Measurements from ENCODE around the gene CBX1.
"Not testable (repeated sequence)": the region's sequence is repeated elsewhere in the genome, so short reads cannot be mapped to it uniquely, and the experiment has no call there.

Gene CBX1

GRCh38 chr17:48068491-48068961 is 32.8 kb downstream of the CBX1 start:
- no peak overlapping the region for H3K18ac ChIP-seq (ENCODE audit: low read length)
- no peak overlapping the region for H3K23ac ChIP-seq (ENCODE audit: low read depth, low read length, poor library complexity)
- no peak overlapping the region for H2BK5ac ChIP-seq (ENCODE audit: low read length)
- DNase-seq (ENCODE audit: low spot score), result no peak
- no peaks in the 10 kb centered on the region for H3K79me1 ChIP-seq (ENCODE audit: low read depth, low read length)
- no peaks in the 10 kb centered on the region for H3K9me3 ChIP-seq (replicated peaks in 1 of 2; ENCODE audit: control insufficient read depth in 2 of 2, insufficient read depth in 1 of 2, low read depth in 1 of 2, low read length in 2 of 2)
- H2BK12ac ChIP-seq (ENCODE audit: low read length), result no peak overlapping the region
- H4K8ac ChIP-seq (ENCODE audit: low read depth, low read length), result no peak overlapping the region
- no peak overlapping the region for H3K4me2 ChIP-seq (ENCODE audit: insufficient read depth, low read length, poor library complexity, severe bottlenecking)
- no peak overlapping the region for H2BK15ac ChIP-seq (ENCODE audit: low read length)
- no peak overlapping the region for H4K91ac ChIP-seq (ENCODE audit: low read depth, low read length, poor library complexity)
- no CpG with 5 or more reads among the region's 3 CpGs for WGBS, 2 donors (ENCODE audit: extremely low coverage in 2 of 2, insufficient read length in 2 of 2, insufficient replicate concordance in 1 of 2)
- no peak overlapping the region for H2AFZ ChIP-seq (ENCODE audit: low read length)
- H3K36me3 ChIP-seq (replicated peaks in 1 of 2; ENCODE audit: control insufficient read depth in 2 of 2, insufficient read depth in 2 of 2, low read length in 2 of 2), result peaks cover 39 to 89% of the 10 kb centered on the region in 2 donors
- H3K9ac ChIP-seq (ENCODE audit: low read depth, low read length, poor library complexity), result no peak overlapping the region
- no peak overlapping the region for H3K27ac ChIP-seq (replicated peaks; ENCODE audit: low read length)
- H3K27me3 ChIP-seq (ENCODE audit: control insufficient read depth in 3 of 3, insufficient read depth in 3 of 3, low read depth in 1 of 3, low read length in 3 of 3), result no peaks in the 10 kb centered on the region
- no peak overlapping the region for H3K4ac ChIP-seq (ENCODE audit: low read length)
- H2BK120ac ChIP-seq (ENCODE audit: low read depth, low read length), result no peak overlapping the region
- no peaks in the 10 kb centered on the region for H3K4me1 ChIP-seq (ENCODE audit: control insufficient read depth in 2 of 2, insufficient read depth in 1 of 2, low read depth in 1 of 2, low read length in 2 of 2)
- H2AK5ac ChIP-seq (ENCODE audit: low read depth, low read length), result no peak overlapping the region
- no peak overlapping the region for H3K4me3 ChIP-seq (ENCODE audit: low read length in 2 of 2)
- no peak overlapping the region for H3K14ac ChIP-seq (ENCODE audit: low read length)

GRCh38 chr17:48067808-48068207 is 33.5 kb downstream of the CBX1 start:
- not testable (repeated sequence) for H2BK15ac ChIP-seq (ENCODE audit: low read length); H3K27me3 ChIP-seq (ENCODE audit: control insufficient read depth in 3 of 3, insufficient read depth in 3 of 3, low read depth in 1 of 3, low read length in 3 of 3); DNase-seq (ENCODE audit: low spot score); H3K4me3 ChIP-seq (ENCODE audit: low read length in 2 of 2); H3K18ac ChIP-seq (ENCODE audit: low read length); H2AK5ac ChIP-seq (ENCODE audit: low read depth, low read length); H3K79me1 ChIP-seq (ENCODE audit: low read depth, low read length); H3K14ac ChIP-seq (ENCODE audit: low read length); H4K91ac ChIP-seq (ENCODE audit: low read depth, low read length, poor library complexity); H3K27ac ChIP-seq (replicated peaks; ENCODE audit: low read length); H3K4me1 ChIP-seq (ENCODE audit: control insufficient read depth in 2 of 2, insufficient read depth in 1 of 2, low read depth in 1 of 2, low read length in 2 of 2); H3K23ac ChIP-seq (ENCODE audit: low read depth, low read length, poor library complexity); H3K4ac ChIP-seq (ENCODE audit: low read length); H3K9me3 ChIP-seq (replicated peaks in 1 of 2; ENCODE audit: control insufficient read depth in 2 of 2, insufficient read depth in 1 of 2, low read depth in 1 of 2, low read length in 2 of 2); H2BK120ac ChIP-seq (ENCODE audit: low read depth, low read length); H4K8ac ChIP-seq (ENCODE audit: low read depth, low read length); H2BK12ac ChIP-seq (ENCODE audit: low read length); H3K4me2 ChIP-seq (ENCODE audit: insufficient read depth, low read length, poor library complexity, severe bottlenecking); H3K9ac ChIP-seq (ENCODE audit: low read depth, low read length, poor library complexity); H2BK5ac ChIP-seq (ENCODE audit: low read length); H2AFZ ChIP-seq (ENCODE audit: low read length)
- no CpG with 5 or more reads among the region's 2 CpGs for WGBS, 2 donors (ENCODE audit: extremely low coverage in 2 of 2, insufficient read length in 2 of 2, insufficient replicate concordance in 1 of 2)
- H3K36me3 ChIP-seq (replicated peaks in 1 of 2; ENCODE audit: control insufficient read depth in 2 of 2, insufficient read depth in 2 of 2, low read length in 2 of 2), result peaks cover 38 to 89% of the 10 kb centered on the region in 2 donors

- Histone ChIP-seq H3K23ac (ENCODE audit: low read depth, low read length, poor library complexity) (no peak overlapping the region), H2BK15ac (ENCODE audit: low read length) (no peak overlapping the region), H3K4me3 (ENCODE audit: low read length in 2 of 2) (no peak overlapping the region), H3K9ac (ENCODE audit: low read depth, low read length, poor library complexity) (no peak overlapping the region), H3K4ac (ENCODE audit: low read length) (no peak overlapping the region), H2AK5ac (ENCODE audit: low read depth, low read length) (no peak overlapping the region), H3K79me1 (ENCODE audit: low read depth, low read length) (no peaks in the 10 kb centered on the region), H2BK5ac (ENCODE audit: low read length) (no peak overlapping the region), H4K8ac (ENCODE audit: low read depth, low read length) (no peak overlapping the region), H2BK120ac (ENCODE audit: low read depth, low read length) (no peak overlapping the region), H3K27ac (replicated peaks; ENCODE audit: low read length) (no peak overlapping the region), H3K18ac (ENCODE audit: low read length) (no peak overlapping the region), H2BK12ac (ENCODE audit: low read length) (no peak overlapping the region), H3K27me3 (ENCODE audit: control insufficient read depth in 3 of 3, insufficient read depth in 3 of 3, low read depth in 1 of 3, low read length in 3 of 3) (no peaks in the 10 kb centered on the region), H4K91ac (ENCODE audit: low read depth, low read length, poor library complexity) (no peak overlapping the region), H3K4me1 (ENCODE audit: control insufficient read depth in 2 of 2, insufficient read depth in 1 of 2, low read depth in 1 of 2, low read length in 2 of 2) (no peaks in the 10 kb centered on the region), H2AFZ (ENCODE audit: low read length) (no peak overlapping the region), H3K4me2 (ENCODE audit: insufficient read depth, low read length, poor library complexity, severe bottlenecking) (no peak overlapping the region), H3K36me3 (replicated peaks in 1 of 2; ENCODE audit: control insufficient read depth in 2 of 2, insufficient read depth in 2 of 2, low read length in 2 of 2) (peaks cover 36 to 91% of the 10 kb centered on the region in 2 donors), H3K14ac (ENCODE audit: low read length) (no peak overlapping the region), H3K9me3 (replicated peaks in 1 of 2; ENCODE audit: control insufficient read depth in 2 of 2, insufficient read depth in 1 of 2, low read depth in 1 of 2, low read length in 2 of 2) (no peaks in the 10 kb centered on the region)
- no CpG with 5 or more reads among the region's 3 CpGs for WGBS, 2 donors (ENCODE audit: extremely low coverage in 2 of 2, insufficient read length in 2 of 2, insufficient replicate concordance in 1 of 2)
- DNase-seq (ENCODE audit: low spot score), result no peak
These were observed 34.0 kb downstream of the CBX1 start for GRCh38 chr17:48067245-48067644.

GRCh38 chr17:48066656-48067055 is 34.6 kb downstream of the CBX1 start:
- Histone ChIP-seq H3K4ac (ENCODE audit: low read length) (no peak overlapping the region), H3K9me3 (replicated peaks in 1 of 2; ENCODE audit: control insufficient read depth in 2 of 2, insufficient read depth in 1 of 2, low read depth in 1 of 2, low read length in 2 of 2) (no peaks in the 10 kb centered on the region), H3K79me1 (ENCODE audit: low read depth, low read length) (no peaks in the 10 kb centered on the region), H3K4me1 (ENCODE audit: control insufficient read depth in 2 of 2, insufficient read depth in 1 of 2, low read depth in 1 of 2, low read length in 2 of 2) (no peaks in the 10 kb centered on the region), H3K18ac (ENCODE audit: low read length) (no peak overlapping the region), H3K23ac (ENCODE audit: low read depth, low read length, poor library complexity) (no peak overlapping the region), H2AFZ (ENCODE audit: low read length) (no peak overlapping the region), H3K27ac (replicated peaks; ENCODE audit: low read length) (no peak overlapping the region), H3K4me3 (ENCODE audit: low read length in 2 of 2) (no peak overlapping the region), H2BK15ac (ENCODE audit: low read length) (no peak overlapping the region), H2BK5ac (ENCODE audit: low read length) (no peak overlapping the region), H4K91ac (ENCODE audit: low read depth, low read length, poor library complexity) (no peak overlapping the region), H2BK12ac (ENCODE audit: low read length) (no peak overlapping the region), H3K4me2 (ENCODE audit: insufficient read depth, low read length, poor library complexity, severe bottlenecking) (no peak overlapping the region), H3K9ac (ENCODE audit: low read depth, low read length, poor library complexity) (no peak overlapping the region), H4K8ac (ENCODE audit: low read depth, low read length) (no peak overlapping the region), H3K27me3 (ENCODE audit: control insufficient read depth in 3 of 3, insufficient read depth in 3 of 3, low read depth in 1 of 3, low read length in 3 of 3) (no peaks in the 10 kb centered on the region), H2BK120ac (ENCODE audit: low read depth, low read length) (no peak overlapping the region), H3K14ac (ENCODE audit: low read length) (no peak overlapping the region), H3K36me3 (replicated peaks in 1 of 2; ENCODE audit: control insufficient read depth in 2 of 2, insufficient read depth in 2 of 2, low read length in 2 of 2) (peaks cover 40 to 91% of the 10 kb centered on the region in 2 donors), H2AK5ac (ENCODE audit: low read depth, low read length) (no peak overlapping the region)
- no CpG with 5 or more reads among the region's 1 CpG for WGBS, 2 donors (ENCODE audit: extremely low coverage in 2 of 2, insufficient read length in 2 of 2, insufficient replicate concordance in 1 of 2)
- no peak for DNase-seq (ENCODE audit: low spot score)

Data from neuronal stem cell (in vitro differentiated cells).